Measurements from ENCODE around the gene RPH3AL. TPM values are rescaled to one million over a fixed set of nuclear protein-coding genes. Genes with fewer than 3 reads are reported as not detected.
"Not testable (repeated sequence)": the region's sequence is repeated elsewhere in the genome, so short reads cannot be mapped to it uniquely, and the experiment has no call there.

Gene RPH3AL
- total RNA-seq, 4 donors from 2014 or later: 6.3 to 14.4 (median 10.8) TPM

DNA sequence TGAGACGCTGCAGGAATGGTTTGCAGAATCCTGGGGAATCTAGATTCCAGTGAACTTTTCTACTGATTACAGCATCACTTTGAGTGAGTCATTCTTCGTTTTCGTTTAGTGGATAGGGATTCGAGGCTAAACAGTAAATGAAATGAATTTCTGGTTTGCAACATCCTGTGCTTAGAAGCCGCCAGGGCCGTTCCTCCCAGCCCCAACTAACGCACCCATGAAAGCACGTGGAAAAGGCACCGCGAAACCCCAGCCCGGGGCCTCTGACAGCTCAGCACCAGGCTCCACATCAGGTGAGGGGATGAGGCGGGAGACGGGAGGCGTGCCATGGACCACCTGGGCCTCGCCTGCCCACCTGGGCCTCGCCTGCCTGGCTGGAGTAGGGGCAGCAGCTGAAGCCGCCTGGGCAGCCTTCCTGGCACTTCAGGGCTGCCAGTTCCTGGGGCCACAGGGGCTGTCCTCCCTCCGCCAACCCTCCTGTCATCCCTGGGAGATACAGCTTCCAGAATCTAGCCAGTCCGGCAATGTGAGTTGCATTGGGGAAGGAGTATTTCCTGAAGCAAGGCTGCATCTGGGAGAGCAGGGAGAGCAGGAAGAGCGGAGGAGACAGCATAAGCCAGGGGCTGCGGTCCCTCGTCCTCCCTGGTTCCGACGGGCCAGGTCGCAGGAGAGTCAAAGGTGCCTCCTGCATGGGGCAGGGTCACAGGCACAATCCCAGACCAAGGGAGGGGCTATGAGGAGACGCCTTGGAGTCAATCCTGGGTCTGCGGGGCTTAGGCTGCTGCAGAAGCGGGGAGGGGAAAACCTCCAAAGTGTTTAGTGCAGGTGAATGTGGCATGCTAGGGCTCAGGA is 78.4 kb downstream of the RPH3AL start:
- ATAC-seq (no peak), DNase-seq (no peak)
- no peak for TF ChIP-seq POLR2A (IDR thresholded peaks at IDR 0.05)
- TF ChIP-seq, protein P1, sequence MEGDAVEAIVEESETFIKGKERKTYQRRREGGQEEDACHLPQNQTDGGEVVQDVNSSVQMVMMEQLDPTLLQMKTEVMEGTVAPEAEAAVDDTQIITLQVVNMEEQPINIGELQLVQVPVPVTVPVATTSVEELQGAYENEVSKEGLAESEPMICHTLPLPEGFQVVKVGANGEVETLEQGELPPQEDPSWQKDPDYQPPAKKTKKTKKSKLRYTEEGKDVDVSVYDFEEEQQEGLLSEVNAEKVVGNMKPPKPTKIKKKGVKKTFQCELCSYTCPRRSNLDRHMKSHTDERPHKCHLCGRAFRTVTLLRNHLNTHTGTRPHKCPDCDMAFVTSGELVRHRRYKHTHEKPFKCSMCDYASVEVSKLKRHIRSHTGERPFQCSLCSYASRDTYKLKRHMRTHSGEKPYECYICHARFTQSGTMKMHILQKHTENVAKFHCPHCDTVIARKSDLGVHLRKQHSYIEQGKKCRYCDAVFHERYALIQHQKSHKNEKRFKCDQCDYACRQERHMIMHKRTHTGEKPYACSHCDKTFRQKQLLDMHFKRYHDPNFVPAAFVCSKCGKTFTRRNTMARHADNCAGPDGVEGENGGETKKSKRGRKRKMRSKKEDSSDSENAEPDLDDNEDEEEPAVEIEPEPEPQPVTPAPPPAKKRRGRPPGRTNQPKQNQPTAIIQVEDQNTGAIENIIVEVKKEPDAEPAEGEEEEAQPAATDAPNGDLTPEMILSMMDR (IDR thresholded peaks at IDR 0.05 in 4 of 5, conservative IDR thresholded peaks at IDR 0.05 in 1 of 5): no peak
- H3K27ac ChIP-seq: no peak overlapping the region
- H3K4me3 ChIP-seq: no peak overlapping the region
- intact Hi-C loops (cut with DNase I; ENCODE audit: low total_unique reads): no loop called here
- in situ Hi-C loops (cut with MboI; ENCODE audit: low sequenced_read_pairs in 4 of 4): no loop called here
- no peaks in the 10 kb centered on the region for H3K27me3 ChIP-seq
- no peaks in the 10 kb centered on the region for H3K4me1 ChIP-seq
- no peaks in the 10 kb centered on the region for H3K9me3 ChIP-seq
- H3K36me3 ChIP-seq: no peaks in the 10 kb centered on the region

DNA sequence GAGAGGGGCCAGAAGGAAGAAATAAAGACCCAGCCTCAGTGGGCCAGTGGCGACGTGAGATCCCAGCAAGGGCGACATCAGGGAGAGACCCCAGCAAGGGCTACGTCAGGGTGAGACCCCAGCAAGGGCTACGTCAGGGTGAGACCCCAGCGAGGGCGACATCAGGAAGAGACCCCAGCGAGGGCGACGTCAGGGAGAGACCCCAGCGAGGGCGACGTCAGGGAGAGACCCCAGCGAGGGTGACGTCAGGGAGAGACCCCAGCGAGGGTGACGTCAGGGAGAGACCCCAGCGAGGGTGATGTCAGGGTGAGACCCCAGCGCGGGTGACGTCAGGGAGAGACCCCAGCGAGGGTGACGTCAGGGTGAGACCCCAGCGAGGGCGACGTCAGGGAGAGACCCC is 79.8 kb downstream of the RPH3AL start:
- H3K27me3 ChIP-seq; H3K4me3 ChIP-seq; H3K36me3 ChIP-seq; H3K9me3 ChIP-seq; intact Hi-C loops (cut with DNase I; ENCODE audit: low total_unique reads); DNase-seq; ATAC-seq; H3K4me1 ChIP-seq; H3K27ac ChIP-seq; in situ Hi-C loops (cut with MboI; ENCODE audit: low sequenced_read_pairs in 4 of 4): not testable (repeated sequence)

DNA sequence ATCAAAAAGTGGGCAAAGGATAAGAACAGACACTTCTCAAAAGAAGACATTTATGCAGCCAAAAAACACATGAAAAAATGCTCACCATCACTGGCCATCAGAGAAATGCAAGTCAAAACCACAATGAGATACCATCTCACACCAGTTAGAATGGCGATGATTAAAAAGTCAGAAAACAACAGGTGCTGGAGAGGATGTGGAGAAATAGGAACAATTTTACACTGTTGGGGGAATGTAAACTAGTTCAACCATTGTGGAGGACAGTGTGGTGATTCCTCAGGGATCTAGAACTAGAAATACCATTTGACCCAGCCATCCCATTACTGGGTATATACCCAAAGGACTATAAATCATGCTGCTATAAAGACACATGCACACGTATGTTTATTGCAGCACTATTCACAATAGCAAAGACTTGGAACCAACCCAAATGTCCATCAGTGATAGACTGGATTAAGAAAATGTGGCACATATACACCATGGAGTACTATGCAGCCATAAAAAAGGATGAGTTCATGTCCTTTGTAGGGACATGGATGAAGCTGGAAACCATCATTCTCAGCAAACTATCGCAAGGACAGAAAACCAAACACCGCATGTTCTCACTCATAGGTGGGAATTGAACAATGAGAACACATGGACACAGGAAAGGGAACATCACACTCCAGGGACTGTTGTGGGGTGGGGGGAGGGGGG is 80.5 kb downstream of the RPH3AL start:
- DNase-seq; in situ Hi-C loops (cut with MboI; ENCODE audit: low sequenced_read_pairs in 4 of 4); H3K36me3 ChIP-seq; H3K4me1 ChIP-seq; H3K27ac ChIP-seq; H3K9me3 ChIP-seq; H3K27me3 ChIP-seq; ATAC-seq; H3K4me3 ChIP-seq; intact Hi-C loops (cut with DNase I; ENCODE audit: low total_unique reads): not testable (repeated sequence)

- no peak for ATAC-seq
- H3K27ac ChIP-seq: no peak overlapping the region
- no peak for DNase-seq
- no peak for TF ChIP-seq POLR2A (IDR thresholded peaks at IDR 0.05)
- TF ChIP-seq, protein P1 (IDR thresholded peaks at IDR 0.05 in 4 of 5, conservative IDR thresholded peaks at IDR 0.05 in 1 of 5): no peak
- H3K9me3 ChIP-seq: no peaks in the 10 kb centered on the region
- in situ Hi-C loops (cut with MboI; ENCODE audit: low sequenced_read_pairs in 4 of 4) (loop anchor here in 1 of 4 donors (10.0 kb wide), 1 partner anchor 125 kb away; no protein-coding TSS in a partner anchor), intact Hi-C loops (cut with DNase I; ENCODE audit: low total_unique reads) (loop anchor here (5.0 kb wide), 1 partner anchor 32 kb away; no protein-coding TSS in a partner anchor)
- no peaks in the 10 kb centered on the region for H3K36me3 ChIP-seq
- H3K27me3 ChIP-seq: no peaks in the 10 kb centered on the region
- H3K4me3 ChIP-seq: no peak overlapping the region
- peaks cover 16 to 20% of the 10 kb centered on the region in 2 donors for H3K4me1 ChIP-seq
Measured at GRCh38 chr17:269616-270514, 82.7 kb downstream of the RPH3AL start.

Data from gastrocnemius medialis (tissue), 4 donors.